AG09319 (cell line): ENCODE results near the gene ZDHHC3.
"Not testable (repeated sequence)": the region's sequence is repeated elsewhere in the genome, so short reads cannot be mapped to it uniquely, and the experiment has no call there.

Experiments used
- DNase-seq: peaks from one replicate; pipeline ENCODE4 v3.0.0-alpha.2; 2010; ENCODE audit warnings: low read depth; ENCODE audit errors: extremely low read depth
- CTCF ChIP-seq: IDR thresholded peaks from 2 replicates; pipeline ENCODE4 v1.5.1; 2011; ENCODE audit warnings: low read depth, mild to moderate bottlenecking, inconsistent platforms, low read length, moderate library complexity

The ZDHHC3 gene

GRCh38 chr3:44989141-44989540, 13.2 kb upstream of the ZDHHC3 start:
- DNase-seq: no peak
- TF ChIP-seq CTCF: no peak

GRCh38 chr3:44988073-44988472, 12.1 kb upstream of the ZDHHC3 start:
- peak; percentile 39 for TF ChIP-seq CTCF
- no peak for DNase-seq

GRCh38 chr3:44987332-44987731, 11.4 kb upstream of the ZDHHC3 start:
- DNase-seq: no peak
- no peak for TF ChIP-seq CTCF

- not testable (repeated sequence) for DNase-seq
Measured at GRCh38 chr3:44986330-44986729, 10.4 kb upstream of the ZDHHC3 start.

GRCh38 chr3:44984335-44984734, 8.4 kb upstream of the ZDHHC3 start:
- TF ChIP-seq CTCF: no peak
- no peak for DNase-seq

GRCh38 chr3:44983484-44983941, 7.5 kb upstream of the ZDHHC3 start:
- no peak for DNase-seq
- TF ChIP-seq CTCF: no peak

GRCh38 chr3:44982817-44983216, 6.8 kb upstream of the ZDHHC3 start:
- no peak for TF ChIP-seq CTCF
- no peak for DNase-seq

GRCh38 chr3:44981751-44982150, 5.8 kb upstream of the ZDHHC3 start:
- no peak for DNase-seq
- no peak for TF ChIP-seq CTCF
